ENCODE measurements around the gene RAB24.

The RAB24 gene

GRCh38 chr5:177296581-177296980 is 6.9 kb downstream of the RAB24 start:
- Histone ChIP-seq H3K36me3 (peaks cover 62% of the 10 kb centered on the region), H3K27me3 (no peaks in the 10 kb centered on the region), H3K27ac (peak overlapping the region; percentile 95), H3K4me1 (ENCODE audit: control insufficient read depth in 1 of 2, insufficient read depth in 1 of 2, low read depth in 1 of 2, low read length in 1 of 2) (peaks cover 72% of the 10 kb centered on the region in 2 experiments), H3K4me3 (ENCODE audit: low read depth in 1 of 2, low read length in 1 of 2) (peak overlapping the region; percentile 31 to 46), H3K9me3 (no peaks in the 10 kb centered on the region)
- TF ChIP-seq, protein P1, sequence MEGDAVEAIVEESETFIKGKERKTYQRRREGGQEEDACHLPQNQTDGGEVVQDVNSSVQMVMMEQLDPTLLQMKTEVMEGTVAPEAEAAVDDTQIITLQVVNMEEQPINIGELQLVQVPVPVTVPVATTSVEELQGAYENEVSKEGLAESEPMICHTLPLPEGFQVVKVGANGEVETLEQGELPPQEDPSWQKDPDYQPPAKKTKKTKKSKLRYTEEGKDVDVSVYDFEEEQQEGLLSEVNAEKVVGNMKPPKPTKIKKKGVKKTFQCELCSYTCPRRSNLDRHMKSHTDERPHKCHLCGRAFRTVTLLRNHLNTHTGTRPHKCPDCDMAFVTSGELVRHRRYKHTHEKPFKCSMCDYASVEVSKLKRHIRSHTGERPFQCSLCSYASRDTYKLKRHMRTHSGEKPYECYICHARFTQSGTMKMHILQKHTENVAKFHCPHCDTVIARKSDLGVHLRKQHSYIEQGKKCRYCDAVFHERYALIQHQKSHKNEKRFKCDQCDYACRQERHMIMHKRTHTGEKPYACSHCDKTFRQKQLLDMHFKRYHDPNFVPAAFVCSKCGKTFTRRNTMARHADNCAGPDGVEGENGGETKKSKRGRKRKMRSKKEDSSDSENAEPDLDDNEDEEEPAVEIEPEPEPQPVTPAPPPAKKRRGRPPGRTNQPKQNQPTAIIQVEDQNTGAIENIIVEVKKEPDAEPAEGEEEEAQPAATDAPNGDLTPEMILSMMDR (IDR thresholded peaks at IDR 0.05), result no peak

GRCh38 chr5:177295924-177296323 is 7.6 kb downstream of the RAB24 start:
- H3K27ac ChIP-seq, result peak overlapping the region; percentile 95

DNA sequence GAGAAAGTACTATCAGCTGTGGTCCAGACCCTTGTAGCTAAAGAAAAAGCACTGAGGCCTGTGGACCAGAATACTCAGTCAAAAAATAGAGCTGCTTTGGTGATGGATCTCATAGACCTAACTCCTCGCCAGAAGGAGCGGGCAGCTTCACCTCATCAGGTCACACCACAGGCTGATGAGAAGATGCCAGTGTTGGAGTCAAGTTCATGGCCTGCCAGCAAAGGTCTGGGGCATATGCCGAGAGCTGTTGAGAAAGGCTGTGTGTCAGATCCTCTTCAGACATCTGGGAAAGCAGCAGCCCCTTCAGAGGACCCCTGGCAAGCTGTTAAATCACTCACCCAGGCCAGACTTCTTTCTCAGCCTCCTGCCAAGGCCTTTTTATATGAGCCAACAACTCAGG is 8.9 kb downstream of the RAB24 start:
- TF ChIP-seq, protein P1 (IDR thresholded peaks at IDR 0.05), result no peak
- Histone ChIP-seq H3K27me3 (no peaks in the 10 kb centered on the region), H3K9me3 (no peaks in the 10 kb centered on the region), H3K27ac (peak overlapping the region; percentile 95), H3K4me1 (ENCODE audit: control insufficient read depth in 1 of 2, insufficient read depth in 1 of 2, low read depth in 1 of 2, low read length in 1 of 2) (peaks cover 52% of the 10 kb centered on the region in 2 experiments), H3K4me3 (ENCODE audit: low read depth in 1 of 2, low read length in 1 of 2) (no peak overlapping the region), H3K36me3 (peaks cover 65% of the 10 kb centered on the region)

More at GRCh38 chr5:177295924-177296323, 7.6 kb downstream of the RAB24 start:
- TF ChIP-seq, protein P1 (IDR thresholded peaks at IDR 0.05), result no peak
- Histone ChIP-seq H3K4me1 (ENCODE audit: control insufficient read depth in 1 of 2, insufficient read depth in 1 of 2, low read depth in 1 of 2, low read length in 1 of 2) (peaks cover 65% of the 10 kb centered on the region in 2 experiments), H3K36me3 (peaks cover 62% of the 10 kb centered on the region), H3K4me3 (ENCODE audit: low read depth in 1 of 2, low read length in 1 of 2) (peak overlapping the region; percentile 31 to 46), H3K27me3 (no peaks in the 10 kb centered on the region), H3K9me3 (no peaks in the 10 kb centered on the region)

DNA sequence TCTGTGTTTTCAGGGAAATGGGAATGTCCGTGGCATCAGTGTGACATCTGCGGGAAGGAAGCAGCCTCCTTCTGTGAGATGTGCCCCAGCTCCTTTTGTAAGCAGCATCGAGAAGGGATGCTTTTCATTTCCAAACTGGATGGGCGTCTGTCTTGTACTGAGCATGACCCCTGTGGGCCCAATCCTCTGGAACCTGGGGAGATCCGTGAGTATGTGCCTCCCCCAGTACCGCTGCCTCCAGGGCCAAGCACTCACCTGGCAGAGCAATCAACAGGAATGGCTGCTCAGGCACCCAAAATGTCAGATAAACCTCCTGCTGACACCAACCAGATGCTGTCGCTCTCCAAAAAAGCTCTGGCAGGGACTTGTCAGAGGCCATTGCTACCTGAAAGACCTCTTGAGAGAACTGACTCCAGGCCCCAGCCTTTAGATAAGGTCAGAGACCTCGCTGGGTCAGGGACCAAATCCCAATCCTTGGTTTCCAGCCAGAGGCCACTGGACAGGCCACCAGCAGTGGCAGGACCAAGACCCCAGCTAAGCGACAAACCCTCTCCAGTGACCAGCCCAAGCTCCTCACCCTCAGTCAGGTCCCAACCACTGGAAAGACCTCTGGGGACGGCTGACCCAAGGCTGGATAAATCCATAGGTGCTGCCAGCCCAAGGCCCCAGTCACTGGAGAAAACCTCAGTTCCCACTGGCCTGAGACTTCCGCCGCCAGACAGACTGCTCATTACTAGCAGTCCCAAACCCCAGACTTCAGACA is 9.5 kb downstream of the RAB24 start:
- H3K4me3 ChIP-seq (ENCODE audit: low read depth in 1 of 2, low read length in 1 of 2), result no peak overlapping the region
- TF ChIP-seq, protein P1 (IDR thresholded peaks at IDR 0.05), result no peak
- H3K9me3 ChIP-seq, result no peaks in the 10 kb centered on the region
- H3K27me3 ChIP-seq, result no peaks in the 10 kb centered on the region
- H3K36me3 ChIP-seq, result peaks cover 64% of the 10 kb centered on the region
- H3K4me1 ChIP-seq (ENCODE audit: control insufficient read depth in 1 of 2, insufficient read depth in 1 of 2, low read depth in 1 of 2, low read length in 1 of 2), result peaks cover 46% of the 10 kb centered on the region in 2 experiments
- H3K27ac ChIP-seq, result peak overlapping the region; percentile 95

DNA sequence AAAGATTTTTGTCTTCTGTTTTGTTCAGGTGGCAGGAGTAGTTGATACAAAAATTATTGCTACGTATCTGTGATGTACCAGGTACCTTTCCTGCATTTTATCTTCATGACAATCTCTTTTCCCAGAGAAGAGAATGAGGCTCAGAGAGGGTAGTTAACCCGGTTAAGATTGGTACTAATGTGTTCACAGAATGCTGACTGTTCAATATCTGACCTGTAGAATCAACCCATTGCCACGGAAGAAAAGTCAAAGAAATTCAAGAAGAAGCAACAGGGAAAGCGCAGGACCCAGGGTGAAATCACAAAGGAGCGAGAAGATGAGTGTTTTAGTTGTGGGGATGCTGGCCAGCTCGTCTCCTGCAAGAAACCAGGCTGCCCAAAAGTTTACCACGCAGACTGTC is 11.8 kb downstream of the RAB24 start:
- TF ChIP-seq, protein P1 (IDR thresholded peaks at IDR 0.05), result no peak
- Histone ChIP-seq H3K36me3 (peaks cover 79% of the 10 kb centered on the region), H3K4me1 (ENCODE audit: control insufficient read depth in 1 of 2, insufficient read depth in 1 of 2, low read depth in 1 of 2, low read length in 1 of 2) (peaks cover 23% of the 10 kb centered on the region in 2 experiments), H3K9me3 (no peaks in the 10 kb centered on the region), H3K27me3 (no peaks in the 10 kb centered on the region), H3K27ac (no peak overlapping the region), H3K4me3 (ENCODE audit: low read depth in 1 of 2, low read length in 1 of 2) (no peak overlapping the region)
